GM18520 (cell line): ENCODE results near the gene FTO.

ENCODE experiments used
- ATAC-seq: cut with Tn5 transposase; IDR thresholded peaks from one replicate; pipeline ENCODE4 v1.9.1; 2021; ENCODE audit not compliant: unreplicated experiment

Gene FTO

DNA sequence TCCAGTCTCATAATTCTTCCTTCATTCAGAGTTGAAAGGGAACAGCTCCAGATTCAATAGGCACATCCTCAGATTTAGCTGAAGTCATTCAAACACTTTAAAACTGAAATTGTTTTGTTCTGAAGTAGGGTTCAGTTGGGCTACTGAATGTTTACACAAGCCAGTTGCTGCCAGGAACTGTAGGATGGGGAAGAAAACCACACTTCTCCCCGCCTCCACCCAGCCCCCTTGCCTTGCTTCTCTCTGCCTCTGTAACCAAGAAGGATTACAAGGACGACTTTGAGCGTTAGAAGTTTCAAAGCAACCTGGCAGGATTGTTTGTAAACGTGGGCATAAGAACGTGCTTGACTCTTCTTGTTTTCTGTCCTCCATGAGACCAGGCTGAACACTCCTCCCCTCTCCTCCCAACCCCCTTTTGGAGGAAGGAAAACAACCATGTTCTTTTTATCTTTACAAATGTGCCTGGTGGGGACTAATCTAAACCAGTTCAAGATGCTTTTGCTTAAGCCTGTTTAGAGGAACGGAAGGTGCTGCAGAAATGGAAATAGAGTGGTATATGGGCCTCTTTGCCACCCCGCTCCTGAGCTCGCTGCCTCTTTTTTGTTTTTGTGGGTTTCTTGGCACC is 287.9 kb downstream of the FTO start:
- no peak for ATAC-seq

- no peak for ATAC-seq
These were observed 291.4 kb downstream of the FTO start for GRCh38 chr16:53995378-53995777.

DNA sequence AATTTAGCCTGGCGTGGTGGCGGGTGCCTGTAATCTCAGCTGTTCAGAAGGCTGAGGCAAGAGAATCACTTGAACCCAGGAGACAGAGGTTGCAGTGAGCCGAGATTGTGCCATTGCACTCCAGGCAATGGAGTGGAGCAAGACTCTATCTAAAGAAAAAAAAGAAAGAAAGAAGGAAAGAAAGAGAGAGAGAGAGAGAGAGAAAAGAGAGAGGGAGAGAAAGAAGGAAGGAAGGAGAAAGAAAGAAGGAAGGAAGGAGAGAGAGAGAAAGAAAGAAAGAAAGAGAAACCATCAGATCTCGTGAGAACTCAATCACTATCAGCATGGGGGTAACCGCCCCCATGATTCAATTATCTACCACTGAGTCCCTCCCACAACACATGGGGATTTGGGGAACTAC is 293.0 kb downstream of the FTO start:
- no peak for ATAC-seq

DNA sequence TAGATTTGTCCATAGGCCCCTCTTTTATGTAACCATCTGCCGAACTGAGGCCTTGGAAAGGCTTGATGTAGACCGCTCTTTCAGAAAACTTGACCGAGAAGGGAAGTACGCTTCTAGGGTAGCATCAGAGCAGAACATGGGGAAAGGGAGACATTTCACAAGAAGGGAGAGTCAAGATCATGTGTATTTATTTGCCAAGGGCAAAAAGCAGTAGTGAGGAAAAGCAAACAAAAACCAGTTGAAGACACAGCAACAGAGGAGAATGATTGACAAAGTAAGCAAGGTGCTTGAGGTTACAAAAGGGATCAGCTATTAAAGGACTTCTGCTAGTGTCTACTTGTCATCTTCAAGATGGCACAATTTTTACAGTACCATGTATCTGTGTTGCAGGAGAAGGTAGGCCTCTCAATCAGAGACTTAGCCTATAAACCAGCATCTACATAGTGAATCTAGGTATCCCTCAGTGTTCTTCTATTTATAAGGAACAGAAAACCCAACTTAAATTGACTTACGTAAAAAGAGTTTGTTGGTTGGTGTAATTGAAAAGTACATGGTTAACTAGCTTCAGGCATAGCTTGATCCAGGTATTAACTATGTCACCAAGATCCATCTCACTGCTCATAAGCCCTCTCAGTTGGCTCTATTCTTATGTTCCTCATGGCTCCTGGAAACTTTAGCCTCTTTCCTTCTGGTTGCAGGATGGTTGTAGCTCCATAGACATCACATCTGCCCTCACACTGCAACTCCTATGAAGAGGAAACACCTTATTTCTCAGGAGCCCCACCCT is 294.3 kb downstream of the FTO start:
- no peak for ATAC-seq

GRCh38 chr16:53998966-53999522 is 295.1 kb downstream of the FTO start:
- ATAC-seq, result no peak

- no peak for ATAC-seq
These were observed 295.9 kb downstream of the FTO start for GRCh38 chr16:53999841-54000240.

GRCh38 chr16:54000361-54000760 is 296.4 kb downstream of the FTO start:
- ATAC-seq, result no peak

DNA sequence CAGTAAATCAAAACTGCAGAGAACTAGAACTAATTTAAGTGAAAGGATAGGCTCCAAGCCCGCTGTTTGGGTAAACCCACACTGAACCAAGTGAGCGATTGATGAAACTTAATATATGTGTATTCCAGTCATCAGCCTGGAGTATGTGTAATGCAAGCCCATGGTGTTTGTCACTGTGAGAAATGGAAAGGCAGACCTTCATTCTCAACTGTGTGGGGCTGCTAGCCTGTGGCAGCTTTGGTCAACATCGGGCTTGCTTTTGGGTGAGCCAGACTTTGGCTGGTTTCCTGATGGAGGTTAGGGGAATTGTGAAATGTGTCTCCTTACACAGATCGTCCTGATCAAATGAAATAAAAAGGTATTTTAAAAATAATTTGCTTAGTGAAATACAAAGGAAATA is 302.7 kb downstream of the FTO start:
- ATAC-seq, result no peak

DNA sequence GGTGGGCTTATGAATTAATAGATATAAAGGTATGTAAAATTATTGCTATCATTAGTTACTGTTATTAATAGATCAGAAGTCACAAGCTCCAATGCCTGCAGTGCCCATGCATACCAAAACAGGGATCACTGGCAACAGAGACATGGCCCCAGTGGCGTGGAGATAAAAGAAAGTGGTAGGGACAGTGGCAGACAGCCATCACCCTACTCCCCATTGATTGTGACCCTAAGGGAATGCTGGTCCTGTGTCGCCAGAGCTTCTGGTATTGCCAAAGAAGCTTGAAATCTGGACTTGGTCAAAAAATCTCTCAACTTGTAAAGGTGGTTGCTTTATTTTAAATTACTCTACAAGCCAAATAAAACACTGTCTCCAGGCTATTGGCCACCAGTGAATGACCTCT is 303.5 kb downstream of the FTO start:
- ATAC-seq, result no peak

DNA sequence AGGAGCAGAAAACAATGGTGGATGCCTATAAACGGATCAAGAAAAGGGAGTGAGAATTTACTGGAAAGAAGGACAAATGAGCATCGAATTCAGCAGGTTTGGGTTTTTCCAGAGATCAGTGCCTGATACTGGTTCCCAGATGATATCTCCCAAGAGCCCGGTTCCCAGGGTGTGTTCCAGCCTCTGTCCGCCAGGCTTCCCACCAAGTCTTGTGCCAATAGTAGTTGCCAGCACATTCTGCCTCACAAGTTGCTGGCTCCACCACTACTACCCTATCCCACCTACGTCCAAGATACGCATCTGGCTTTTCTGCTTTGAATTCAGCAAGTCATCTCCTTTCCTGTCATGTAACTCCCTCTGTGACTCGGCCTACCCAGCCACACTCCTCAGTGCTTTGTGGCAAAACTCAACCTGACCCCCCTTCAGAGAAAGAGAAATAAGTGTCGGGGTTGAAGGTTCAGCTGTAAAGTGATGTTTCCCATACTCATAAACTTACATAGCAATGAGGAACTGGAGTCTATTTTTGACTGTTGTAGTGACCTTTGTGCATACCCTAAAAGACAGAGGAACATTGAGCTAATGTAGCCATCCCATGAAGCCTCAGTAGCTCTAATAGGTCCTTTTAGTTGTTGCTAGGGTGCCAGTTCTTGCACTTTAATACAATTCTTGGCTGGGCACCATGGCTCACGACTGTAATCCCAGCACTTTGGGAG is 305.7 kb downstream of the FTO start:
- no peak for ATAC-seq

- ATAC-seq, result no peak
These were observed 311.2 kb downstream of the FTO start for GRCh38 chr16:54015147-54015546.

- no peak for ATAC-seq
These were observed 318.4 kb downstream of the FTO start for GRCh38 chr16:54022362-54022761.

DNA sequence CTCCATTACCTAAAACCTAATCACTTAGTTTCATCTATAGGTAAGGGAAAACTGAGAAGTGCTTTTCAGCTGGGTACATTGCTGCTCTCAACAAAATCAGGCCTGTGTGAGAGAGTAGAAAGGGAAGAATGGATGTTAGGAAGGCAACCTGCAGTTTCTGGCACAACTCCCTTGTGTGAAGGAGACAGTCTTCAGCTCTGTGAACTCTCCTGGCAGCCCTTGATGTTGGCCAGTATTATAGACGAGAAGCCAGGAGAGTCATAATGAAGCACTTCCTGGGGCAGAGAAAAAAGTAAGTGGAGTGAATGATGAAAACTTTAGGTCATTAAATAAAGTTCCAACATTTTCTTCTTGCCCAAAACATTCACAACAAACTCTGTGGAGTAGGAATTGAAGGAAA is 322.5 kb downstream of the FTO start:
- ATAC-seq, result no peak

GRCh38 chr16:54027062-54027461 is 323.1 kb downstream of the FTO start:
- no peak for ATAC-seq

GRCh38 chr16:54027558-54027957 is 323.6 kb downstream of the FTO start:
- ATAC-seq, result no peak

DNA sequence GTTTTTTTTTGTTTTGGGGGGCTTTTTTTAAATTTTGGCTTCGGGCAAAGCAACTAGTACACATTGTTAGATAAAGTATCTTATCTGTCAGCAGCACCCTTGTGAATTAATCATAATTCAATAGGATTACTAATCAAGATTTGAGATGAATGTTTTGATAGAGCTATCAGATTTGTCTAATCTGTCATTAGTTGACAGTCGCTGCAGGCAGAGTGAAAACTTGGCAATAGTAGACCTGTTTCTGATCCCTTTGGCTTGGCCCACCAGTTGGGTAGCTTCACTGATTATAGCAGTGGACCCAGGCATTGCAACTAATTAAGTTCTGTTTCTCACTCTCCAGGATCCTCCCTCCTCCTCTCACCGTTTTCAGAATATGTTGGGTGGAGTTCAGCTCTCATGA is 324.0 kb downstream of the FTO start:
- no peak for ATAC-seq

DNA sequence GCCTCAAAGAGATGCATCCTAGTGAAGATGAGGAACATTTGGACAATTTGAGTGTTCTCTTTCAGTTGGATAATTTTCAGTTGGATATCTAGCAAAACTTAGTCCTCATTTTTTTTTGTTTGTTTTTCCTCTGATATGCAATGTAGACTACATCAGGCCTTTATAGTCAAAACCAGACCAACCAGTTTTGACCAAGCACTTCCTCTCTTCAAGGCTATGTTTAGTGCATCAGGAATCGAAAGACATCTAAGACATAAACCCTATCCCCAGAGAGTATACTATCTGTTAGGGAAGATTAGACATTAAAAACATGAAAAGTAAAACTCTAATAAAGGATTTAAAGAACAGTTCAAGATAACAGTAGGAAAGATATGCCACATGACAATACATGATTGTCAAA is 326.5 kb downstream of the FTO start:
- no peak for ATAC-seq

- no peak for ATAC-seq
These were observed 327.3 kb downstream of the FTO start for GRCh38 chr16:54031107-54031760.

GRCh38 chr16:54033747-54034146 is 329.8 kb downstream of the FTO start:
- no peak for ATAC-seq

DNA sequence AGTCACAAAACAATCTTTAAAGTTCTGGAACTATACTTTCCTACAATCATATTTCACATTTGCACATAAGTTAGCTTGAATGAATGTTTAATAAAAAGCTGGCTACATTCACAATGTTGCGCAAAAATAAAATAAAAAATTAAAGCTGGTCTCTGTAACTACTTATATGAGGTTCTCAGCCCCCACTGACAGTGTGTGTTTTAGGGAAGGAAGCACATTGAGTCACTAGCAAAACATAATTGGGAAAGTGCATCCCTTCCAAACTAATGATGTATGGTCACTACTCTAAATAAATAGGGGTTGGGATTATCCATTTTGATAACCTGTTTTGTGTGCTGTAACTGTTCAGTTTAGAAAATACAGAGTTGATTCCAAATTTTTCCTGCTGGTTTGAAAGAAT is 330.7 kb downstream of the FTO start:
- ATAC-seq, result no peak

DNA sequence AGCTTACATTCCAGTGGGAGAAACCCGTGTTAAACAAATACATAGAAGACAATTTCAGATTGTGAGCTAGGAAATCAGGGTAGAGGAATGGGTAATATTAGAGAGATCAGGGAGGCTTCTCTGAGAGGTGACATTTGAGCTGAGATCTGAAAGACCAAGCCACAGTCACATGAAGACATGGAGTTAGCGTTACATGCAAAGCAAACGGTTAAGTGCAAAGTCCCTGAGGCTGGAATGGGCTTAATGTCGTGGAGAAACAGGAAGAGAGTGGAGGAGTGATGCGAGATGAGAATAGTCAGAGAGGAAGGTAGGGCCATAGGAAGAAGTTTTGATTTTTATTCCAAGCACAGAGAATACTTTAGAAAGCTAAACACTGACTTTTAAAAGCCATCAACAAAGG is 336.5 kb downstream of the FTO start:
- ATAC-seq, result no peak
